Hypothalamus (tissue), 51 donors: Measurements from ENCODE around the gene KIAA0753.
A peak's percentile ranks its signal among the peaks of the same experiment; 100 is the strongest.

ENCODE experiments used
- DNase-seq, 51 donors: peaks; one replicate each; lab custom pipeline; 2025; lab: John Stamatoyannopoulos, UW

KIAA0753 gene

DNA sequence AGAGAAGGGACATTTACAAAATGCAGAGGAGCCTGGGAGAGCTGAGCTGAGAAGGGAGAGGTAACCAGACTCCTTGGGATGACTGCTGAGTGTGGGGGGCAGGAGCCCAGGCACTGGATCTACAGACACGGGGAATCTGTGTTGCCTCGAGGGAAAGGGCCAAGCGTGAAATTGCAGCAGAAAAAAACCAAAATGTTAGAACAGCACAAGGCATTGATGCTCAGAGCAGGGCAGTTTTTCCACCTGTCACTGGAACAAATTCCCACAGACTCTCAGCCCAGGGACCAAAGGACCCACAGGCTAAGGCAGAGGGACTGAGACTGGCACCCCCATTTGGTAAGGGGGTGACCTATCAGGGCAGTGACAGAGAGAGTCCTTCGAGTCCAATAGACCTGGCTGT lies 86.2 kb downstream of the KIAA0753 start:
- DNase-seq = peak in 1 of 51 donors; percentile 9

DNA sequence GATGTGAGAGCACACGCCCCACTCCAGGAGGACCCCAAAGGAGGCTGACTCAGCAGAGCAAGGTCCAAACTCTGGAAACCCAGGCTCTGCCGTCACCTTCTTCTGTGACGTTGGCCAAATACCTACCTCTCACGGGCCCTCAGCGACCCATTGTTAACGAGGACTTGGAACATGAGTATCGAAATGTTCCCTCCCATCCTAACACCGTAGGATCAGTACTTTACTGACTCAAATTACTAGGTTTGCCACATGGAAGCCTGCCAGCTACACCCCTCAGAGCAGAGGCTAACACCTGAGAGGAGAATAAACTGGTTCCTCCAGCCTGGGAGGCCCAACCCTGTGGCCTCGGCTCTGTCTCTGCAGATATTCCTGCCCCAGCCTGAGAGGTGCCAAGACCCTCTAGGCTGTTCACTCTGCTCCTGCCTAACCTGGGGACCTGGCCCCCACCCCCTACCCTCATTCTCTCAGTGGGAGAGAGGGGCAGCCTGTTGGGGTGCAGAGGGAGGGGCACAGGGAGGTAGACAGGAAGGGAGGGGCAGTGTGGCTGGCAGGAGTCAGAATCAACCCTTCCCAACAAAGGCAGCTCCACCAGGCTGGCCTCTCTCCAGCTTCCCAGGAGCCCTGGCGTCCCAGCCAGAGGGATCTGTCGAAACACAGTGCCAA lies 88.5 kb downstream of the KIAA0753 start:
- DNase-seq = peak in 8 of 51 donors; percentile 2 to 32 (median 18)

DNA sequence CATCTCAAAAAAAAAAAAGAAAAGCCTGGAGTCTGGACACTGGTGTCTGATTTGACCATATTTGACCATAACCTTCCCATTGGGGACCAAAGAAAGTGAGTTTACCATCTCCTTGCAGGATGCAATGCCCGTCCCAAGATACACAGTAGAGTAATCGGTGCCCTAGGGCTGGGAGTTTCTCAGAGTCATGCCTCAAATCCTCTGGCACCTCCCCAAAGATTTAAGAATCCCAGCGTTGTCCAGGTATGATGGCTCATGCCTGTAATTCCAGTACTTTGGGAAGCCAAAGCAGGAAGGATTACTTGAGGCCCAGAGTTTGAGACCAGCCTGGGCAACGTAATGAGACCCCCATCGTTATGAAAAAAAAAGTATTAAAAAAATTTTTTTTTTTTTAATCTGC lies 89.2 kb downstream of the KIAA0753 start:
- no peak for DNase-seq

DNA sequence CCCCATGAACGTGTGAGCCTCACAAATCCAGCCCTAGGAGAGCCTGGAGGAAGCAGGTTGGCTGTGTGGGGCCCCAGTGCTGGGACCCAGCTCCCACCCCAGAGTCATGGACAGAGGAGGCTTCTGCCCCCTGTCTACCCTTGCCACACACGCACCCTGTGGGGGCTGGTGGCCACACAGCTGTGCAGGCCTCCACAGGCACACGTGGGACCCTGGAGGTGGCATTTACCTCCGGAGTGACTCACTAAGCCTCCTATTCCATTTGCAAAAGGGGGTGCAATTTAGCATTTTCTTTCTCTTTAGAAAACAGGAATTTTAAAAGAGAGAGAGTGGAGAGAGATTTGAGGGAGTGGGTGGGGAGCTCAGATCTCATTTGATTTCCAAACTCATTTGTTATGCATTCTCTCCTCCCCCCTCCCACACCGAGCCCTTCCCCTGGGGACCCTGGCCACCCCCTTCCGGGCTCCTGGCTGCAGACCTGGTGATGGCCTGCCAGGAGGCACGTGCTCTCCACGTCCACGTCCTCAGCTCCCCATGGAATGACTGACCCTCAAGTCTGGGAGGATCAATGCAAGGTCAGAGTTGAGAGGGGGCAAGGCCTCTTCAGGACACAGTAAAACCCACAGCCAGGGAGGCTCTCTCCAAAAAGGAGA lies 91.0 kb downstream of the KIAA0753 start:
- DNase-seq = peak in 1 of 51 donors; percentile 33

DNA sequence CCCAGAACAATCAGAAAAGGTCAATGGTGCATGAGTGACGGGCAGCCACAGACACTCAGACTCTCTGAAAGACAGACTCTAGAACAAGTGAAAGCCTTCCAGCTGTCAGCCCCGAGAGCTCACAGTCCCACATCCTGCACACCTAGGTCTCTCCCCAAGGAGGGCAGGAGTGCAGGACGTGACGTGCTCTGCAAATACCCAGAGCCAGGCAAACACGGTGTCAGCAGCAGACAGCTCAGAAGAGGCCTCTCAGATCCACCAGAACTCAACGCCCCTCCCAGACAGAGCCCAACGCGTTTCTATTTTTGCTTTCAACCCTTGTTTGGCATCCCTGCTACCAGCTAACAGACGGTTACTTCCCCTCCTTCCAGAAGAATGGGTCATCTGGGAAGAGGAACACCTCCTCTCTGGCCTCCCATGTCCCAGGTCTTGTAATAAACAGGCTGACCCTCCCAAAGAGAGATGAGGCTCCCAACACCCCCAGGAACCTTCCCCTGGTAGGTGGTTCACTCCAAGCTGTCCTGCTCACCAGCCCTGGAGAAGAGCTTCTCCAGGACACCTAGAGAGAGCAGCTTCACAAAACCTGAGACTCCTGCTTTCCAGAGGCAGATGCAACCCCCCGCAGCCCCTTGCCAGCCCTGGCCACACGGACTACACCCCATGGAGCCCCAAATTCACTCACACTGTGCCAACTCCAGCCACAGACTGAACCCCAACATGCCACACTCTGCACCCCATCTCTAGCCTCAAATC lies 91.8 kb downstream of the KIAA0753 start:
- DNase-seq = peak in 7 of 51 donors; percentile 6 to 56 (median 12)

DNA sequence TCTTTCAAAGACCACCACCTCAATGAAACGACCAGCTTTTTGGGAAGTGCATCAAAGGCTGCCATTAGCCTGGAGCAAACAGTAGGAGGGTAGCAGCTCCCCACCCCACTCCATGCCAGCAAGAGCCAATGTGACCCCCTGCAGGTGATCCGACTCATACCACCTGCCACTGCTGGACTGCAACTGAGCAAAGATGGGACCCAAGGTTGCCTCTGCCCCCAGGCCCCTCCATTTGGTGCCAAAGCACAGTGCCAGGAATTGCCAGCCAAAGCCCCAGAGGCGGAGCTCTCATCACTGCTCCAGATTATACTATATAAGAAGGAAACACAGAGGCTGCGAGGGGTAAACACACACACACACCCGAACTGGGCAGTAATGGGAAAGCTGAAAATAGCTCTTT lies 92.5 kb downstream of the KIAA0753 start:
- no peak for DNase-seq

DNA sequence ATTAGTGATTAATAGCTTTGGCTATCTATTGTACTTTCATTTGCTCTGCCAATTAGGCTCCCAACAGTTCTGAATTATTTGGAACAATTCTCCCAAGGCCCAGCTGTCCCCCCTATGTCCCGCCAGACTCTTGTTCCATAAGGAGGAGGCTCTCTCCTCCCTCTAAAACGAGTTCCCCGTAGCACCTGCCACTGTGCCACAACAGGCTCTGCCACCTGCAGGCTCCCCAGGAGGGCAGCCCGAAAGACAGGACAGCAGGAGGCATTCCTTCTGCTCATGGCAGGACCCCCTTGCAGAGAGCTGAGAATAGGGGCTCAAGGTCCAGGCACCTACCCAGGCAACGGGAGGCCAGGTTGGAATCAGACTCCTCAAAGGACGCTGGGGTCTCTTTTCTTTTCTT lies 93.2 kb downstream of the KIAA0753 start:
- no peak for DNase-seq

DNA sequence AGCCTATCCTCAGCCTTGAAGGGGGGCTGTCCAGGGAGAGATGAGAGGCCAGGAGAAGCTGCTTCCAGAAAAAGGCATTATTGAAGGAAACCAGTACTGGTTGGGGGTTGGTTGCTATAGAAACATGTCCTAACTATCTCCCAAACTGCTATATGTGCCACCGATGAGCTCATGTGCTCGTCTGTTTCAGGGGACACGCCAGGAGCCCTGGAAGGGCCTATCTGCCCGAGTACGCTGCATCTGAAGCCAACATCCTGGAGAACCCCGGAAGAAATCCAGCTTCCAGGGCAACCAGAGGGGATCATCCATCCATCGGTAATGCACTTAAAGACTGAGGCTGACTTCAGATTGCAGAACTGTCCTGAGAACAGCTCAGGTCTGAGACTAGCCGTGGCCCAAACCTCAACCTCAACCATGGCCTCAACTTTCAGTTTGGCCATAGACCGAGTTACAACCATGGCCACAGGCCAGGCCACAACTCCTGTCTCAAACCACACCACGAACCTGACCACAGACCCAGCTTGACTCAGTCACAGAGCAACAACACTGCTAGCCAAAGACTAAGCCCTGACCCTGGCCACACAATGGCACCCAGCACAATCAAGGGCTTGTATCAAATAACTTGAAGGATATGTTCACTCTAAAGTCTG lies 94.3 kb downstream of the KIAA0753 start:
- peak in 2 of 51 donors; percentile 14 to 38 for DNase-seq

DNA sequence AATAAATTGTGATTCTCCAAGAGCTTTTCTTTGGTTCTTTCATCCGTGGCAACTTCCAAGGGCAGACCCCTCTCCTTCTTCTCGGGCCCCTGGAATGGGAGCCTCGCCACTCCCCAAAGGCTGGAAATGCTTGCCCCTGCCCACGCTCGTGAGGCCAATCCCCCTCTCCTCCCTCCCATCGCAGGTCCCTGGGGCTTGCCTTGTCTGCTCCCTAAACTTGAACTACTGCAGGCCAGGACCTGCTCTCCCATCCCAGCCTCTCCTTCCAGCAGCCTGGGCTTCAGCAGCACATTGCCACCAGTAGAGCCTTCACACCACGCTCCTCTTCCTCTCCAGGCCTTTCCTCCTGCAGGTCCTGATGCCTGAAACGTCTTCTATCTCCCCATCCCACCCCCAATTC lies 95.2 kb downstream of the KIAA0753 start:
- no peak for DNase-seq

DNA sequence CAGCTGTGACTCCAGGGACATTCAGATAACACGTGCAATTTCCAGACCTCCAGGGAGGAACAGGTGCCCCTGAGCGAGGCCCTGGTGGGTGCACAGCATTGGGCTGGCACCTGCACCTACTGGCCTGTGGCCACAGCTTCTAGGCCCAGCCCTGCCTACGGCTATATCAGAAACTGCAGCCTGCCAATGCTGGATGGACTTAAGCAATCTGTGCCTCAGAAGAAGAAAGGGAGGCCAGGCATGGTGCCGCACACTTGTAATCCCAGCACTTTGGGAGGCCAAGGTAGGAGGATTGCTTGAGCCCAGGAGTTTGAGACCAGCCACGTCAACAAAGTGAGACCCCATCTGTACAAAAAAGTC lies 96.5 kb downstream of the KIAA0753 start:
- DNase-seq = no peak

DNA sequence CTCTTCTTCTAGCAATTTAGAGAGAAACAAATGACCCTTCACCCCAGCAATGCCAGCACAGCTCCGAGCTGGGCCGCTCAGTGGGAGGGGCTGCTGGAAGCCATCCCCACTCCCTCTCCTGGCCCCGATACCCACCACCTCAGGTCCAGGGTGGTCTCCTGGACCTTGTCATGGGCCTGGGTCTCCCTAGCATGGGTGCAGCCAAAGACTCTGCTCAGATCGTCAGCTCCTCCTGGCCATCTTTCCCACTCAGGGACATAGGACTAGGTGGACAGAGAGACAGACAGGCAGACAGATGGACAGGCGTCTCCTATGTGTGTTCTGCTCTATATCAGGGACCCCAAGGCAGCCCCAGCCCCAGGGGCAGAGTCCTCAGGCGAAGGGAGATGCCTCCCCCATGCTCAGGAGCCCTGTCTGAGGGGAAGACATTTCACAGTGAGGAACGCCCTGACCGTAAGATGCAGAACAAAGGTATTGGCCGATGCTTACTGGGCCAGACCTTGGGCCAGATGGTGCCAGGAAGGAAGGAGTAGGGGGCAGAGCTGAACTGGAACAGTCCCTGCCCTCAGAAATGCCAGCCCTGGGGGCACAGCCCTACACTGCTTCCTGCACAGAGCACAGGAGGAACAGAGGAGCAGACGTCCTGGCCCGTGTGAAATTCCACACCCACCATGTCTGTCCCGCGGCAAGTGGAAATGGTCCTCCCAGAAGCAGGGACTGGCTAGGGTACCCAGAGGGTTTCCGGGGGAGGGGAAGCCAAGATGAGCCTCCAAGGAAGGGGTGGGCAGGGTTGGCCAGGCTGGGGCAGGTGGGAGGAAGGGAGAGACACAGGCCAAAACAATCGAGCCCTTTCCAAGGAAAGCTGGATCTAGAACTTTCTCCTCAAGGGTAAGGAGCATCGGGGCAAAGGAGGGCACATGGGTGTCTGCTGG lies 97.2 kb downstream of the KIAA0753 start:
- no peak for DNase-seq

DNA sequence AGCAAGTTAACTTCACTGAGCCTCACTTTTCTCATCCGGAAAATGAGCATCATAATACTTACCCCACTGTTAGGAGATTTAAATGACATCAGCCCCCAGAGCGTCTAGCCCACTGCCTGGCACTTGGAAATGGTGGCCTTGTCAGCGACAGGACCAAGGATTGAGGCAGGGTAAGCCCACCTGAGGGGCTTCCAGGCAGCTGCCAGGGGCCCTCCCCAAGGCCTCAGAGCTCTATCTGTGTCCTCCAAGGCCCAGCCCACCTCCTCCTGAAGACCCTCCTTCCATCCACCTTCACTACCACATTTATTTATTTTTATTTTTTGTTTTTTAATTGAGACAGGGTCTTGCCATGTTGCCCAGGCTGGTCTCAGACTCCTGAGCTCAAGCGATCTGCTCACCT lies 97.9 kb downstream of the KIAA0753 start:
- no peak for DNase-seq

DNA sequence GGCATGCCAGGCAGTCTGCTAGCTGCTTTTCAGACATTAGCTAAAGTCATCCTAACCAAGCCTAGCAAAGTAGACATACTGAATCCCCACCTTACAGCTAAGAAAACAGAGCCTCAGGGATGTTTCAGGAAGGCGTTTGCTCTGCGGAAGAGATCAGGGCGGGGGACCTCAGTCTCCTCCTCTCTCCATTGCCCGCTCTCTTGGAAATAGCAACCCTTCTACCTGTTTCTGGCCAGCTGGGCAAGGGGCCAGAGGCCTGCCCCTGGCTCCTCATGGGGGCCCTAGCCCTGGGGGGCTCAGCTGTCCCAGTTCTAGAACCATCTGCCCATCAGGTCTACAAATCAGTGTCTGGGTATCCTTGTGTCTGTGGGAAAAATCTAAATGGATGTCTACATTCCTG lies 98.6 kb downstream of the KIAA0753 start:
- DNase-seq = no peak

DNA sequence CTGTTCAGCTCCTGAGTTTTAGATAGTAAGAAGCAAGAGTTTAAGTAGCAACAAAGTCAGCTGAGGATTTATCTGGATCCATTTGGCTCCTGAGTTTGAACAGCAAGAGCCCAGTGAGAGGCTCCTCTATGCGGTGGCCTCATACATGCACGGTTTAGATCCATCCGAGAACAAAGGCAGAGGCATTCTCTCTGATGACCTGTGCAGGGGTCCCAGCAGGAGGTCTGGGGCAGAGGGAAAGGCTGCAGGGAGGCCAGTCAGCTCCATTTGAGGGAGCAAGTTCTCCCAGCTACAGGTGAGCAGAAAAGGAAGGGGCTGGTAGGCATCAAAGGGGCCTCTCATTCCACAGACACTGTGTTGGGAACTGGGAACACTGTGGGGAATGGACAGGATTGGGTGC lies 100.6 kb downstream of the KIAA0753 start:
- DNase-seq = no peak

DNA sequence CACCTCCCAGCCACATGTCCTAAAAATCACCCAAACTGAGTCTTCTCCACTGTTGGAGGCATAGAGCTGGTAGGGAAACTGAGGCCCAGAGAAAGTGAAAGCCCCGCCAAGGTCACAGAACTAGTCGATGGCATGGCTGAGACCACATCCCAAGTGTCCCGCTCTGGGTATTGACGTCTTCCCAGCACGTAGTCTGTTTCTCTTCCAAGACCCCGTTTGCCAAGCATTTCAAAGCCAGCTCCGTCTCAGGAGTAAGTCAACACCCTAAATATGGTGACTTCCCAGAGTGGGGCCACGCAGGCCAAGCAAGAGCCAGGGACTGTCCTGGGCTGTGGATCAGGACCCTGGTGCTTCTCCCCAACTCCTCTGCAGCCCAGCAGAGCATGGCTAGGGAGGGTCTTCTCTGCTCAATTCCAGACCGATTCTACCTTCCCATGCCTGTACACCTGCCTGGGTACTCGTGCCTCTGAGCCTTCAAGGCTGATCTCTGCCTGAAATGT lies 103.9 kb downstream of the KIAA0753 start:
- no peak for DNase-seq

DNA sequence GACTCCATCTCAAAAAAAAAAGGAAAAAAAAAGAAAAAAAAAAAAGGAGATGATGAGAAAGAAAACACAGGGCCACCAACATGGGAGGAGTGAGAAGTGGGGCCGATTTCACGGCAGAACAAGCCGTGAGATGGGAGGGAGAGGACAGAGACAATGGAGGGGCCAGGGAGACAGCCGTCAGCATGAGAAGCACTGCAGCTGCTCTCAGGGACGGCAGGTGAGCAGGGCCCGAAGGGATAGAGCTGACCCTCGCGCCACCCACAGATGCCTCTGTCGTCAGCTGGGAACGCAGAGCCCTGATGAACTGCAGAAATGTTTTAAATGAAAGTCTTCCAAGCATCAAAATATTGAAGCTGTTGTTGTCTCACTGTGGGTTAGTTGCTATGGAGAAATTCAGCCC lies 104.5 kb downstream of the KIAA0753 start:
- DNase-seq = no peak

DNA sequence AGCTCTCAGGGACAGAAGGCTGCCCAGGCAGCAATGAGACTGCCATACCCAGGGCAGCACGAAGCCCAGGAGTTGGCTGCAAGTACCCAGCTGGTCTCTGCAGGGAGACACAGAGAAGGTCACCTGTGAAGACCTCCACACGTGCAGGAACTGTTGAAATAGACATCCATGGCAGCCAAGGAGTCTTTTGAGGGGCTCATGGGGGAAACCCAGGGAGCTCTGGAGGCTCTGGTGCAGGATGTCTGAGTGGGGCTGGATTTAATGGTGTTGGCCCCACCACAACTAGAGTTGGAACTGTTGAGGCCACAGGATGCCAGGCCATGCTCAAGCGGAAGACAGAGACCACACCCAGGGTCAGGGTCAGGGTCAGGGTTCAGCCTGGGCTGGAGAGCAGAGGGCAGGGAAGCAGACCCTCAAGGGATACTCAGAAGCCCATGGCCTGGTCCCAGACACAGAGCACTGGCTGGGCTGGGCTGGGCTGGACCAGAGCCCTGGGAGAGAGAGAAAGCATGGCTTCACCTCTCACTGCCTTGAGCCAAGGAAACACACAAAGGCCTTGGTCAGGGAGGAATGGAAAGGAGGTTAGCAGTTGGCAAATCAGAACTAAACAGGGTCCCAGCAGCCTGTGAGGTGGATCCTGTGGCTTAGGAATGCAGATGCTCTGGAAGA lies 105.5 kb downstream of the KIAA0753 start:
- peak in 3 of 51 donors; percentile 4 to 18 (median 6) for DNase-seq

DNA sequence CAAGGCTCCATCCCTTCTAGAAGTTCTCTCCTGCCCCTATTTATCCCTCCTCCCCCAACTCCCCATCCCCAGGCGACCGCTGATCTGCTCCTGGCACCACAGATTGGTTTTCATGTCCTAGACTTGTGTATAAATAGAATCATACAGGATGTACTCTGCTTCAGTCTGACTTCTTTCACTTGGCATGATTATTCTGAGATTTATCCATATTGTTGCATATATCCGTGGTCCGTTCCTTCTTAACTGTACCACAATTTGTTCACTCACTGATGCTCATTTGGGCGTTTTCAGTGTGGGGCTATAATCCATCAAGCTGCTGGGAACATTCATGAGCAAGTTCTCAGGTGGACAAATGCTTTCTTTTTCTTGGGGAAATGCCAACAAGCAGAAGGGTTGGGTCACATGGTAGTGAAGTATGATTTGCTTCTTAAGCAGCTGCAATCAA lies 108.0 kb downstream of the KIAA0753 start:
- DNase-seq = no peak

DNA sequence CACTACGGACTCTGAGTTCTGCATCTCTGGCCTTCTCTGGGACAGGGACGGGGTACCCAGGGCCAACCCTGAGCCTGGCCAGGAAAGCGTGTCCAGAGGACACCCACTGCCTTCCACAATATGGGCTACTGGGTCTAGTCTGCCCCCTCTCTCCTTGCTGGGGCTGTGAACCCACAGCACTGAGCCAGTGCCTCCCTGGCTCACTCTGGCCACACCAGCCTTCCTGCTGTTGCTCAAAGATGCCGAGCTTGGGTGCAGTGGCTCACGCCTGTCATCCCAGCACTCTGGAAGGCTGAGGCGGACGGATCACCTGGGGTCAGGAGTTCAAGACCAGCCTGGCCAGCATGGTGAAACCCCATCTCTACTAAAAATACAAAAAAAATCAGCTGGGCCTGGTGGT lies 108.9 kb downstream of the KIAA0753 start:
- no peak for DNase-seq
